ENCODE data around the gene WWC2.

- TF ChIP-seq CTCF (conservative IDR thresholded peaks at IDR 0.05; ENCODE audit: low read length) (no peak), EZH2phosphoT487 (IDR thresholded peaks at IDR 0.05; ENCODE audit: borderline replicate concordance) (no peak)
These were observed 192.0 kb downstream of the WWC2 start for GRCh38 chr4:183291070-183291469.

Measured in Loucy (cell line).